Skin of body (tissue), 2 donors: Measurements from ENCODE around the gene DIPK1A. TPM values are rescaled to one million over a fixed set of nuclear protein-coding genes. Genes with fewer than 3 reads are reported as not detected.

Experiments used
- DNase-seq: peaks from one replicate; lab custom pipeline; 2025; lab: John Stamatoyannopoulos, UW
- total RNA-seq: library from RNA; depleted of rRNA; stranded (reverse); fragments of >200 nt; gene quantifications from one replicate; pipeline ENCODE4 v1.2.3, GENCODE V29; 2014

DIPK1A gene
- total RNA-seq, 1 donor from 2014 or later: 13.0 TPM

DNA sequence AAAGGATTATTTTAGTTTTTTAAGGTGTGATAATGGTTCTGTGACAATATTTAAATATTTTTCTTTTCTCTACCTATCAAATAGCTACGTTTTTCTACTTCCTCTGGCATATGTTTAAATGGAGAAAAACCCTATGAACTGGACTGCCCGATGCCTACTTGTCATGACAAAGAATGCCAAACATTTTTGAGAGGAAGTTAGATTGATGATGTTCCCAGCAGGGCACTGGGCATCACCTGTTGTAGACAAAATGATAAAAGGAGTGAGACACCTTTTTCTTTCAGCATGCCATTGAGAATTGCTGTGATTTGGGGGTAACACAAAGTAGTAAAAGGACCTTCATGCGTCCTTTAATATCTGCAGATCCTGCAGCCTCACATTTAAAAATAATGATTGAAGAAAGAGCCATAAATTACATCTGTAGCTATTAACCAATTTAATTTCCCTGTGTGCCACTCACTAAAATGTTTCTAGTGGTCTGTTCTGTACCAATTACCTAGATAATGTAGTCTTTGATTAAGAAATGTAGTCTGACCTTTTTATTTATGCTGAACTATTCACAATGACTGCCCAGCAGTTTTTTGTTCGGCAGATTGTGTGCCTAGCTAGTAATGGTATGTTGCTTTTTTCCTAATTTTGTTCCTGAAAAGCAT lies 81.8 kb downstream of the DIPK1A start:
- no peak for DNase-seq

DNA sequence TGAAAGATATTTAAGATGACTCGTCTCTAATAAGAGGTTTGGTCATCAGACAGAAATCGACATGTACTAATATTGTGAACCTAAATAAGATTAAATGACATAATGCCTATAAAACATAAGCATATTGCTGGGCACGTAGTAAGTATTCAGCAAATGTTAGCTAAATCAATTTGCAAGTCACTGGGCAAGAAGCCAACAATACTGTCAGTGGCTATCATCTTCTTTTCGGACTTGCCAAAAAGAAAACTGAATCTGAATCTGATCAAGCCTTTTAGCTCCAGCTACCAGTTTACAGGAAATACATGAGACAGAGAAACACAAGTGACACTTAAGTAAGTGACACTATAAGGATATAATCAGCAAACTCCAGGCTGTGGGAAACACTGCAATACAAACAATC lies 83.5 kb downstream of the DIPK1A start:
- DNase-seq: no peak

GRCh38 chr1:92877081-92877711 lies 84.1 kb downstream of the DIPK1A start:
- DNase-seq: no peak

GRCh38 chr1:92876351-92876750 lies 84.9 kb downstream of the DIPK1A start:
- DNase-seq: no peak

DNA sequence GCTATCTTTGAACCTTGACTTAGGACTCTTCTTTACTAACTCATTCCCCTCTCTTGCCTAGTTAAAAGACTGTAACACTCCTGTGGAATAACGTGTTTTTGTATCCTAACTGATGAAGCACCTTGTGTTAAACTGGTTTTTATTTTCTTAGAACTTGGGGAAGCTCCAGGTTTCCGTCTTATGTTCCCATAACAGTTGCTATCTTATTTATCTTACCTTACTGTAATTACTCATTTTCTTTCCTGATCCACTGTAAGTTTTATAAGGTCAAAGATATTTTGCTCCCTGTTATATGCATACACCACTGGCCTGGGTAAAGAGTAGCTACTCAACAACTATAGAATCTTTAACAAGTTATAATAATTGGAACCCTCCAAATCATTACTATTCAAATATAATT lies 86.3 kb downstream of the DIPK1A start:
- no peak for DNase-seq

- no peak for DNase-seq
These were observed 88.5 kb downstream of the DIPK1A start for GRCh38 chr1:92872719-92873118.

GRCh38 chr1:92870591-92870990 lies 90.7 kb downstream of the DIPK1A start:
- DNase-seq: no peak

DNA sequence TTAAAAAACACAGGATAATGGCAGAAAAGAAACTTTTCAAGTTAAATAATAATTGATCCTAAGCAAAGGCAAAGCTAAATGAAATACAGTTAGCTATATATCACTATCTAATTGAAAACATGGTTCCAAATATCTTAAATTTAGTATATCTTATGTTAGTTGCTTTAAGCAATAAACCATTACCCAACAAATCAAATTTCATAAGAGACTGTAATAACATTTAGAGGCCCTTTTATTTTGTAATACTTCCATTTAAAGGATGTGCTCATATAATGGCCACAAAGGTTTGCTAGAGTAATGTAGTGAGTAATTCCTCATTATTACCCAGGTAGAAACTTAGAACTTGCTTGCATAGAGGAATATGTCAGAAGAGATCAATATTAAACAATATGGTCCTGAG lies 97.1 kb downstream of the DIPK1A start:
- no peak for DNase-seq

GRCh38 chr1:92862605-92863004 lies 98.7 kb downstream of the DIPK1A start:
- DNase-seq: no peak

- peak; percentile 60 for DNase-seq
These were observed 101.7 kb downstream of the DIPK1A start for GRCh38 chr1:92859400-92860039.

DNA sequence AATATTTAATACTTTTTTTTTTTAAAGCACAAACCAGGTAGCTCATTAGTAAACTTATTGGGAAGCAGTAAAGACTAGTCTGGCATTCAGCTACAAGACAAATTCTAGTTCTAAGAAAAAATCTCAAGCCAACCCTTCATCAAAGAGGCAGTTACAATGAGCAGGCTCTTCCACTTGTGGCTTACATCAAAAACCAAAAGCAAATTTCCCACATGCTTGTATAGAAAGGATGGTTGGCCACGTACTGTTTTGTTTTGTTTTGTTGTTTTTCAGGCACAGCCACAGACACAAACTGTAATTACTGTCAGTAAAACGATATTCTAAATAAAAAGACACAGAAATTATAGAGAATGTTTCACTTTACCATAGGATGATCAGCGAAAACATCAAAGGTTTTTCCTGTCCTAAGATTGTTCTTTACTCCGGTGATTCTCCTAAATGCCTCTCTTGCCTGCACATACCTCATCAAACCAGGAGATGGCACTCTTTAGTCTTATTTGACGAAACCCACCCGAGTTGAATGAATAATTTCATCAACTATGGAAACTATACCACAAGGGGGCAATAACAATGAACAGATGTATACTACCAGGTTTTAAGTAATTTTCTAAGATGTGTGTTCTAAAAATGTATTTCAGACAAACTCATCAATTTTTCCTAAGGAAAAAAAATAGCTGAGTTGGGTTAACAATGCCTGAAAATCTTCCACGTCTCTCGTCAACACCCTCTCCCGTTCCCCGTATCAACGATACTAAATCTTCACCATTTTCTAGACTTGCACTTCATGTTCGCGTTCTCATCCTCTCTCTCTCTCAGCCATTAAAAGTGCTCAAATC lies 102.5 kb downstream of the DIPK1A start:
- DNase-seq: peak; percentile 90

DNA sequence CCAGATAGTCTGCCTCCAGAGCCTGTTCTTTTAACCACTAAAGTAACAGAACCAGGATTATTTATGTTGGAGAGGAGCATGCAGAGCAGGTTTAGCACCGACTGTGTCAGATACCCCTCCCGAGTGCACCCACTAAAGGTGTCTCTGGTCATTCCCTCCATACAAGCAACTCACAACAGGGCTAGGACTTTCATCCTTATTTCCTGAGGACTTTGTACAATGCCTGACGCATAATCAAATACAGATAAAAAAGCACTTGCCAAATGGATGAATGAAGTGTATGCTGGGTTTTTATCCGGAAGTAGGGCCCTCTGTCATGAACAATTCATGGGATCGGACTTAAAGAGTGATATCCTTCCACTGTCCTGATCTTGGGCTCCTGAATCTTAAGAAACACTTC lies 103.4 kb downstream of the DIPK1A start:
- no peak for DNase-seq

GRCh38 chr1:92855236-92855635 lies 106.0 kb downstream of the DIPK1A start:
- DNase-seq: no peak

DNA sequence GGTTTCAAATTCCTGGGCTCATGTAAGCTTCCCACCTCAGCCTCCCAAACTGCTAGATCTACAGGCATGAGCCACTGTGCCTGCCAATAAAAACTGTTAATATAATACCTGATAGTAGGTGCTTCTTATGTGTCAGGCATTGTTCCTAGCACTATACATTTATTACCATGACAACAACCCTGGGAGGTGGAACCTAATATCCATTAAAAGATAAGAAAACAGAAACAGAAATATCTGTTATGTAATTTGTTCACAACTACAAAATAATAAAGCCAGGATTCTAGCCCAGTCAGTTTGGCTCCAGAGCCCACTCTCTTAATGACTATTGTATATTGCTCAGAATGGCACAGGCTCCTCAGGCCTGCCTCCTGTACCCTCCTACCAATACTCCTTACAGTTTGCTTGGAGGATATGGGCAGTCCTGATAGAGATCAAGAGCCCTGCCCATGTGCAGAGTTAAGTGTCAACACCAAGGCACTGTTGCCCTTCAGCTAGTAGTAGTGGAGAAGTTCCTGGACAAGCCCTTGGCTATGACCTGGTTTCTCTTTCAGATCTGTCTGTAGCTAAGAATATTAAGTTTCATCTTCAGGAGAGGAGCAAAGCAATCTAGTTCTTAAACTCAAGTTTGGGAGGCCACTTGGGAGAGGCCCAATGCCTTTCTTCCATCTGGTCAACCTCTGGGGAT lies 107.0 kb downstream of the DIPK1A start:
- DNase-seq: no peak

- no peak for DNase-seq
These were observed 108.0 kb downstream of the DIPK1A start for GRCh38 chr1:92853299-92853698.

GRCh38 chr1:92851729-92852128 lies 109.5 kb downstream of the DIPK1A start:
- DNase-seq: no peak

- no peak for DNase-seq
These were observed 111.2 kb downstream of the DIPK1A start for GRCh38 chr1:92850019-92850418.

- no peak for DNase-seq
These were observed 113.1 kb downstream of the DIPK1A start for GRCh38 chr1:92848201-92848600.

DNA sequence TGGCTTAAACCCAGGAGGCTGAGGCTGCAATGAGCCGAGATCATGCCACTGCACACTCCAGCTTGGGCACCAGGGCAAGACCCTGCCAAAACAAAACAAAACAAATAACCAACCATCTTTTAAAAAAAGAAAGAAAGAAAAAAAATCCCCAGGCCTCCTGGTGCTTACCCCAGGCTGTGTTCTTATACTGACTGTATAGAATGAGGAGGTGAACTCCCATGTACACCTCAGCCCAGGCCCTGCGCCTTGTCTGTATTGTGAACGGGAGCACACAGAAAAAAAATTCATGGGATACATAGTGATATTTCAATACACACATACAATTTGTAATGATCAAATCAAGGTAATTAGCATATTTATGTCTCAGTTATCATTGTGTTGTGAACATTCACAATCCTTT lies 115.4 kb downstream of the DIPK1A start:
- DNase-seq: no peak

- DNase-seq: no peak
These were observed 116.8 kb downstream of the DIPK1A start for GRCh38 chr1:92844439-92844838.
